Measurements from ENCODE around the gene AKT1. TPM values are rescaled to one million over a fixed set of nuclear protein-coding genes. Genes with fewer than 3 reads are reported as not detected.

AKT1 gene
- total and polyA plus RNA-seq, 2 of the 4 experiments (the other 2 are of a cell fraction), result 193 to 221 TPM

- H4K8ac ChIP-seq (ENCODE audit: low read depth in 2 of 2, low read length in 2 of 2), result no peak overlapping the region
- H2BK20ac ChIP-seq (ENCODE audit: low read depth, low read length), result no peak overlapping the region
- no peak overlapping the region for H3K23ac ChIP-seq (ENCODE audit: low read depth, low read length)
- ChIA-PET CTCF (interaction anchor here (0.6 kb wide), 1 partner anchor 680 kb away, joined by 3 read pairs; no protein-coding TSS in a partner anchor), POLR2A (ENCODE audit: unreplicated experiment) (no interaction called here)
- H4K5ac ChIP-seq (ENCODE audit: low read depth, low read length), result no peak overlapping the region
- in situ Hi-C loops (cut with MboI; ENCODE audit: low sequenced_read_pairs), result no loop called here
- no peaks in the 10 kb centered on the region for H3K9me1 ChIP-seq (ENCODE audit: insufficient read depth, low read length)
- H3K79me1 ChIP-seq (ENCODE audit: low read depth in 1 of 2, low read length in 2 of 2), result peaks cover 8 to 63% of the 10 kb centered on the region in 2 experiments; a peak in 2 of 4 replicates
- dilution Hi-C loops (cut with HindIII; ENCODE audit: low sequenced_read_pairs, unreplicated experiment), result no loop called here
- intact Hi-C loops (cut with micrococcal nuclease), result no loop called here
- H2AK5ac ChIP-seq (ENCODE audit: low read depth, low read length), result no peak overlapping the region
- peaks cover 6% of the 10 kb centered on the region; the same call in 1 of the 2 replicates for H3K4me1 ChIP-seq (ENCODE audit: control insufficient read depth, insufficient read depth, low read length)
- DNase-seq, result no peak
- H3K27ac ChIP-seq (ENCODE audit: insufficient read depth, low read length), result no peak overlapping the region
- H3K18ac ChIP-seq (ENCODE audit: low read depth, low read length), result no peak overlapping the region
- H3K14ac ChIP-seq (replicated peaks; ENCODE audit: low read depth, low read length), result no peak overlapping the region
- peaks cover 39% of the 10 kb centered on the region for H3K36me3 ChIP-seq (ENCODE audit: control insufficient read depth, insufficient read depth, low read length)
- no peak overlapping the region for H3K4me2 ChIP-seq (ENCODE audit: low read depth, low read length)
- no peak overlapping the region for H3K56ac ChIP-seq (ENCODE audit: extremely low read depth, insufficient read depth, low read length)
- no TSS peak for BruUV-seq (replicated peaks)
- no peak overlapping the region for H2BK120ac ChIP-seq (ENCODE audit: low read depth, low read length)
- no peaks in the 10 kb centered on the region for H3K9me3 ChIP-seq (ENCODE audit: control insufficient read depth, insufficient read depth, low read length)
- no peak overlapping the region for H2AK9ac ChIP-seq (replicated peaks; ENCODE audit: low read depth, low read length, poor library complexity)
- no peak overlapping the region for H3K9ac ChIP-seq (ENCODE audit: low read depth, low read length)
- TF ChIP-seq BHLHE40 (IDR thresholded peaks at IDR 0.05; ENCODE audit: low read depth, low read length) (no peak), NFE2L2 (IDR thresholded peaks at IDR 0.05; ENCODE audit: low read depth, low read length) (no peak), USF2 (IDR thresholded peaks at IDR 0.05; ENCODE audit: low read depth, low read length) (no peak), MAZ (IDR thresholded peaks at IDR 0.05; ENCODE audit: borderline replicate concordance, low read depth, low read length) (no peak), FOS (IDR thresholded peaks at IDR 0.05; ENCODE audit: low read depth, low read length) (no peak), MXI1 (IDR thresholded peaks at IDR 0.05; ENCODE audit: borderline replicate concordance, low read depth, low read length) (no peak), CEBPB (IDR thresholded peaks at IDR 0.05; ENCODE audit: low read depth, low read length) (no peak), CHD1 (IDR thresholded peaks at IDR 0.05; ENCODE audit: low read depth, low read length) (no peak), RFX5 (IDR thresholded peaks at IDR 0.05; ENCODE audit: low read depth, low read length) (no peak), POLR2A (IDR thresholded peaks at IDR 0.05; ENCODE audit: low read depth, low read length) (no peak), ELK1 (IDR thresholded peaks at IDR 0.05; ENCODE audit: borderline replicate concordance, low read depth, low read length) (no peak), SMC3 (IDR thresholded peaks at IDR 0.05; ENCODE audit: low read depth, low read length) (no peak), CTCF (conservative IDR thresholded peaks at IDR 0.05; ENCODE audit: low read depth, low read length) (no peak), RAD21 (IDR thresholded peaks at IDR 0.05; ENCODE audit: low read length) (no peak), RCOR1 (IDR thresholded peaks at IDR 0.05; ENCODE audit: insufficient replicate concordance, low read length) (no peak), MAFK (IDR thresholded peaks at IDR 0.05; ENCODE audit: low read depth, low read length) (no peak)
- H3K27me3 ChIP-seq (ENCODE audit: control insufficient read depth, insufficient read depth, low read length), result no peaks in the 10 kb centered on the region
- no peak overlapping the region for H3K4me3 ChIP-seq (ENCODE audit: insufficient read depth, low read depth, low read length)
- H4K20me1 ChIP-seq (ENCODE audit: insufficient read depth, low read length), result peaks cover 56% of the 10 kb centered on the region
- no peak overlapping the region for H2BK5ac ChIP-seq (ENCODE audit: low read depth, low read length, poor library complexity, severe bottlenecking)
- no peak overlapping the region for H2AFZ ChIP-seq (replicated peaks; ENCODE audit: low read length, poor library complexity)
- no peak overlapping the region for H2BK15ac ChIP-seq (ENCODE audit: low read depth, low read length)
- WGBS, 2 experiments (ENCODE audit: extremely low coverage in 2 of 2, insufficient read length in 1 of 2), result 95% methylated on average over 14 of the region's 19 CpGs; no CpG with 5 or more reads in 1 of the 2 experiments
- no peak overlapping the region for H3K4ac ChIP-seq (ENCODE audit: low read depth, low read length)
- ATAC-seq (ENCODE audit: low read depth), result no peak
- H4K91ac ChIP-seq (ENCODE audit: insufficient read depth, low read depth, low read length), result no peak overlapping the region
Observed at GRCh38 chr14:104757681-104758392, 37.7 kb downstream of the AKT1 start.
